GM12878 (cell line): ENCODE data around the gene ADAMTSL3.

Source experiments
- CBFB ChIP-seq: IDR thresholded peaks from 2 replicates; pipeline ENCODE4 v1.6.1; 2016; ENCODE audit warnings: antibody characterized with exemption, low read depth
- CHD4 ChIP-seq: fragments of 200-600 bp; sonication (generic); IDR thresholded peaks from 2 replicates; pipeline ENCODE4 v1.6.1; 2016; ENCODE audit warnings: mild to moderate bottlenecking
- EZH2 ChIP-seq: IDR thresholded peaks from 2 replicates; pipeline ENCODE4 v1.6.1; 2012; ENCODE audit warnings: low read depth, mild to moderate bottlenecking, control low read depth, inconsistent platforms, low read length, borderline replicate concordance; ENCODE audit not compliant: control insufficient read depth
- HCFC1 ChIP-seq: fragments of 150-350 bp; IDR thresholded peaks from 2 replicates; pipeline ENCODE4 v1.6.1; 2014; ENCODE audit warnings: low read length
- SIN3A ChIP-seq: IDR thresholded peaks from 2 replicates; pipeline ENCODE4 v1.6.1; 2012; ENCODE audit warnings: low read depth, low read length, improper control_type of control experiment
- SP1 ChIP-seq: IDR thresholded peaks from one replicate; pipeline ENCODE4 v1.6.1; 2011; ENCODE audit warnings: low read depth, low read length
- TF ChIP-seq, protein P1 (sequence below): IDR thresholded peaks from 2 replicates; pipeline ENCODE4 v1.6.1; 2012; ENCODE audit warnings: mild to moderate bottlenecking, low read depth, low read length
- TF ChIP-seq, protein P2 (sequence below), 3 experiments: IDR thresholded peaks in 2 of 3; conservative IDR thresholded peaks in 1 of 3; 2 replicates each; pipeline ENCODE4 v1.5.1; 2011; ENCODE audit warnings: low read depth in 3 of 3, low read length in 3 of 3, mild to moderate bottlenecking in 3 of 3, control low read depth in 2 of 3, moderate library complexity in 2 of 3, inconsistent platforms in 1 of 3, mixed read lengths in 1 of 3; ENCODE audit not compliant: control insufficient read depth in 2 of 3, insufficient read depth in 1 of 3; ENCODE audit errors: extremely low read depth in 1 of 3
- TF ChIP-seq, protein P3 (sequence below): fragments of 450-650 bp; conservative IDR thresholded peaks from 2 replicates; pipeline ENCODE4 v1.6.1; 2017; ENCODE audit warnings: mild to moderate bottlenecking, moderate library complexity
- TF ChIP-seq, protein P4 (sequence below): IDR thresholded peaks from 2 replicates; pipeline ENCODE4 v1.6.1; 2011; ENCODE audit warnings: low read depth, low read length, improper control_type of control experiment, borderline replicate concordance

DNA sequence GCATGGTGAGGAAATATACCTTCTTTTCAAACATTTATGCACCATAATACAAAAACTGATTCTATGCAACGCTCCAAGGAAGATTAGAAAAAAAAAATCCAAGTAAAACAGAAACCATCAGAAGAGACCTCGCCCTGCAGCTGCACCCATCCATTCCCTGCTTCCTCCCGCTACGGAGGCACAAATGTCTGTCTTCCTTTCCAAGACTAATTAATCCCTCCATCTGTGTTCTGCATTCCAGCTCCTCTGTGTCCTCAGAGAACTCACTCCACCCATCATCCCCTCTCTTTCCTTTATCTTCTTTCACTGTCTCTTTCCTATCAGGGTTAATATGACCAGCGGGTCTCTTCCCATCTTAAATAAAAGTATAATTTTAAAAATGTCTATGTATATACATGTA lies 196.1 kb downstream of the ADAMTSL3 start:
- TF ChIP-seq EZH2 (no peak), CBFB (no peak), HCFC1 (no peak), SP1 (no peak), CHD4 (no peak), SIN3A (no peak)
- TF ChIP-seq, protein P1, sequence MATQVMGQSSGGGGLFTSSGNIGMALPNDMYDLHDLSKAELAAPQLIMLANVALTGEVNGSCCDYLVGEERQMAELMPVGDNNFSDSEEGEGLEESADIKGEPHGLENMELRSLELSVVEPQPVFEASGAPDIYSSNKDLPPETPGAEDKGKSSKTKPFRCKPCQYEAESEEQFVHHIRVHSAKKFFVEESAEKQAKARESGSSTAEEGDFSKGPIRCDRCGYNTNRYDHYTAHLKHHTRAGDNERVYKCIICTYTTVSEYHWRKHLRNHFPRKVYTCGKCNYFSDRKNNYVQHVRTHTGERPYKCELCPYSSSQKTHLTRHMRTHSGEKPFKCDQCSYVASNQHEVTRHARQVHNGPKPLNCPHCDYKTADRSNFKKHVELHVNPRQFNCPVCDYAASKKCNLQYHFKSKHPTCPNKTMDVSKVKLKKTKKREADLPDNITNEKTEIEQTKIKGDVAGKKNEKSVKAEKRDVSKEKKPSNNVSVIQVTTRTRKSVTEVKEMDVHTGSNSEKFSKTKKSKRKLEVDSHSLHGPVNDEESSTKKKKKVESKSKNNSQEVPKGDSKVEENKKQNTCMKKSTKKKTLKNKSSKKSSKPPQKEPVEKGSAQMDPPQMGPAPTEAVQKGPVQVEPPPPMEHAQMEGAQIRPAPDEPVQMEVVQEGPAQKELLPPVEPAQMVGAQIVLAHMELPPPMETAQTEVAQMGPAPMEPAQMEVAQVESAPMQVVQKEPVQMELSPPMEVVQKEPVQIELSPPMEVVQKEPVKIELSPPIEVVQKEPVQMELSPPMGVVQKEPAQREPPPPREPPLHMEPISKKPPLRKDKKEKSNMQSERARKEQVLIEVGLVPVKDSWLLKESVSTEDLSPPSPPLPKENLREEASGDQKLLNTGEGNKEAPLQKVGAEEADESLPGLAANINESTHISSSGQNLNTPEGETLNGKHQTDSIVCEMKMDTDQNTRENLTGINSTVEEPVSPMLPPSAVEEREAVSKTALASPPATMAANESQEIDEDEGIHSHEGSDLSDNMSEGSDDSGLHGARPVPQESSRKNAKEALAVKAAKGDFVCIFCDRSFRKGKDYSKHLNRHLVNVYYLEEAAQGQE, result no peak
- TF ChIP-seq, protein P2, sequence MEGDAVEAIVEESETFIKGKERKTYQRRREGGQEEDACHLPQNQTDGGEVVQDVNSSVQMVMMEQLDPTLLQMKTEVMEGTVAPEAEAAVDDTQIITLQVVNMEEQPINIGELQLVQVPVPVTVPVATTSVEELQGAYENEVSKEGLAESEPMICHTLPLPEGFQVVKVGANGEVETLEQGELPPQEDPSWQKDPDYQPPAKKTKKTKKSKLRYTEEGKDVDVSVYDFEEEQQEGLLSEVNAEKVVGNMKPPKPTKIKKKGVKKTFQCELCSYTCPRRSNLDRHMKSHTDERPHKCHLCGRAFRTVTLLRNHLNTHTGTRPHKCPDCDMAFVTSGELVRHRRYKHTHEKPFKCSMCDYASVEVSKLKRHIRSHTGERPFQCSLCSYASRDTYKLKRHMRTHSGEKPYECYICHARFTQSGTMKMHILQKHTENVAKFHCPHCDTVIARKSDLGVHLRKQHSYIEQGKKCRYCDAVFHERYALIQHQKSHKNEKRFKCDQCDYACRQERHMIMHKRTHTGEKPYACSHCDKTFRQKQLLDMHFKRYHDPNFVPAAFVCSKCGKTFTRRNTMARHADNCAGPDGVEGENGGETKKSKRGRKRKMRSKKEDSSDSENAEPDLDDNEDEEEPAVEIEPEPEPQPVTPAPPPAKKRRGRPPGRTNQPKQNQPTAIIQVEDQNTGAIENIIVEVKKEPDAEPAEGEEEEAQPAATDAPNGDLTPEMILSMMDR (IDR thresholded peaks at IDR 0.05 in 2 of 3, conservative IDR thresholded peaks at IDR 0.05 in 1 of 3; ENCODE audit: control insufficient read depth in 2 of 3, extremely low read depth in 1 of 3, insufficient read depth in 1 of 3, low read depth in 3 of 3, low read length in 3 of 3), result no peak
- TF ChIP-seq, protein P3, sequence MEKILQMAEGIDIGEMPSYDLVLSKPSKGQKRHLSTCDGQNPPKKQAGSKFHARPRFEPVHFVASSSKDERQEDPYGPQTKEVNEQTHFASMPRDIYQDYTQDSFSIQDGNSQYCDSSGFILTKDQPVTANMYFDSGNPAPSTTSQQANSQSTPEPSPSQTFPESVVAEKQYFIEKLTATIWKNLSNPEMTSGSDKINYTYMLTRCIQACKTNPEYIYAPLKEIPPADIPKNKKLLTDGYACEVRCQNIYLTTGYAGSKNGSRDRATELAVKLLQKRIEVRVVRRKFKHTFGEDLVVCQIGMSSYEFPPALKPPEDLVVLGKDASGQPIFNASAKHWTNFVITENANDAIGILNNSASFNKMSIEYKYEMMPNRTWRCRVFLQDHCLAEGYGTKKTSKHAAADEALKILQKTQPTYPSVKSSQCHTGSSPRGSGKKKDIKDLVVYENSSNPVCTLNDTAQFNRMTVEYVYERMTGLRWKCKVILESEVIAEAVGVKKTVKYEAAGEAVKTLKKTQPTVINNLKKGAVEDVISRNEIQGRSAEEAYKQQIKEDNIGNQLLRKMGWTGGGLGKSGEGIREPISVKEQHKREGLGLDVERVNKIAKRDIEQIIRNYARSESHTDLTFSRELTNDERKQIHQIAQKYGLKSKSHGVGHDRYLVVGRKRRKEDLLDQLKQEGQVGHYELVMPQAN, result no peak
- TF ChIP-seq, protein P4, sequence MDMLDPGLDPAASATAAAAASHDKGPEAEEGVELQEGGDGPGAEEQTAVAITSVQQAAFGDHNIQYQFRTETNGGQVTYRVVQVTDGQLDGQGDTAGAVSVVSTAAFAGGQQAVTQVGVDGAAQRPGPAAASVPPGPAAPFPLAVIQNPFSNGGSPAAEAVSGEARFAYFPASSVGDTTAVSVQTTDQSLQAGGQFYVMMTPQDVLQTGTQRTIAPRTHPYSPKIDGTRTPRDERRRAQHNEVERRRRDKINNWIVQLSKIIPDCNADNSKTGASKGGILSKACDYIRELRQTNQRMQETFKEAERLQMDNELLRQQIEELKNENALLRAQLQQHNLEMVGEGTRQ, result no peak
